GM12874 (cell line): Measurements from ENCODE around the gene VEGFD.
A peak's percentile ranks its signal among the peaks of the same experiment; 100 is the strongest.

Experiments used
- CTCF ChIP-seq: IDR thresholded peaks from 2 replicates; pipeline ENCODE4 v1.5.1; 2011; ENCODE audit warnings: low read depth, mild to moderate bottlenecking, control low read depth, low read length, moderate library complexity; ENCODE audit not compliant: insufficient read depth

Gene VEGFD

GRCh38 chrX:15301924-15302323, 82.3 kb downstream of the VEGFD start:
- TF ChIP-seq CTCF = no peak

- peak; percentile 10; the same call in 1 of the 2 replicates for TF ChIP-seq CTCF
These were observed 84.0 kb downstream of the VEGFD start for GRCh38 chrX:15299941-15300851.

GRCh38 chrX:15298780-15299179, 85.4 kb downstream of the VEGFD start:
- TF ChIP-seq CTCF = no peak

- TF ChIP-seq CTCF = no peak
These were observed 86.0 kb downstream of the VEGFD start for GRCh38 chrX:15298201-15298600.
